Liver (tissue), 9 donors: ENCODE results near the gene HOXD4. TPM values are rescaled to one million over a fixed set of nuclear protein-coding genes. Genes with fewer than 3 reads are reported as not detected.

Experiments used
- DNase-seq: peaks from one replicate; pipeline ENCODE4 v3.0.0-alpha.2; 2017; ENCODE audit warnings: low spot score
- H3K27ac ChIP-seq, 2 donors: one replicate each; pipeline ENCODE4 v1.7.0; 2013; ENCODE audit warnings: inconsistent platforms in 2 of 2, low read length in 2 of 2, control low read depth in 1 of 2, low read depth in 1 of 2, mild to moderate bottlenecking in 1 of 2
- H3K27me3 ChIP-seq, 4 donors: one replicate each; pipeline versions ENCODE4 v1.6.1 to v1.7.0; 2013; ENCODE audit warnings: low read length in 3 of 4, inconsistent platforms in 1 of 4, mild to moderate bottlenecking in 1 of 4, moderate library complexity in 1 of 4; ENCODE audit not compliant: control insufficient read depth in 4 of 4, insufficient read depth in 4 of 4
- H3K36me3 ChIP-seq, 4 donors: one replicate each; pipeline versions ENCODE4 v1.6.1 to v1.7.0; 2013; ENCODE audit warnings: low read length in 3 of 4, mild to moderate bottlenecking in 3 of 4, low read depth in 1 of 4, moderate library complexity in 1 of 4; ENCODE audit not compliant: control insufficient read depth in 4 of 4, insufficient read depth in 3 of 4
- H3K4me1 ChIP-seq, 4 donors: one replicate each; pipeline versions ENCODE4 v1.6.1 to v1.7.0; 2013; ENCODE audit warnings: low read length in 3 of 4, mild to moderate bottlenecking in 3 of 4, moderate library complexity in 1 of 4; ENCODE audit not compliant: control insufficient read depth in 4 of 4, insufficient read depth in 4 of 4
- H3K4me3 ChIP-seq, 3 donors: one replicate each; pipeline versions ENCODE4 v1.6.1 to v1.7.0; 2013; ENCODE audit warnings: low read length in 3 of 3, control low read depth in 1 of 3, low read depth in 1 of 3, mild to moderate bottlenecking in 1 of 3
- H3K9ac ChIP-seq, 2 donors: one replicate each; pipeline ENCODE4 v1.7.0; 2013; ENCODE audit warnings: low read length in 2 of 2, mild to moderate bottlenecking in 2 of 2, moderate library complexity in 2 of 2, control low read depth in 1 of 2, low read depth in 1 of 2
- H3K9me3 ChIP-seq, 4 donors: one replicate each; pipeline versions ENCODE4 v1.6.1 to v1.7.0; 2013; ENCODE audit warnings: low read length in 3 of 4; ENCODE audit not compliant: control insufficient read depth in 4 of 4
- EGR1 ChIP-seq, 2 donors: IDR thresholded peaks; 2 replicates each; pipeline ENCODE4 v1.6.1; 2016 to 2018; ENCODE audit warnings: antibody characterized with exemption in 2 of 2, low read depth in 2 of 2
- FOXA1 ChIP-seq: IDR thresholded peaks from 2 replicates; pipeline ENCODE4 v1.6.1; 2016; ENCODE audit warnings: antibody characterized with exemption
- FOXA2 ChIP-seq: IDR thresholded peaks from 2 replicates; pipeline ENCODE4 v1.6.1; 2016; ENCODE audit warnings: antibody characterized with exemption
- GABPA ChIP-seq, 2 donors: IDR thresholded peaks in 1 of 2; conservative IDR thresholded peaks in 1 of 2; 2 replicates each; pipeline ENCODE4 v1.6.1; 2016; ENCODE audit warnings: antibody characterized with exemption in 2 of 2, mild to moderate bottlenecking in 1 of 2, moderate library complexity in 1 of 2
- HNF4A ChIP-seq, 2 donors: conservative IDR thresholded peaks; 2 replicates each; pipeline ENCODE4 v1.6.1; 2016; ENCODE audit warnings: antibody characterized with exemption in 2 of 2, mild to moderate bottlenecking in 2 of 2
- HNF4G ChIP-seq: IDR thresholded peaks from 2 replicates; pipeline ENCODE4 v1.6.1; 2016; ENCODE audit warnings: antibody characterized with exemption
- JUND ChIP-seq, 2 donors: IDR thresholded peaks; 2 replicates each; pipeline ENCODE4 v1.6.1; 2016; ENCODE audit warnings: antibody characterized with exemption in 2 of 2
- NR2F2 ChIP-seq: IDR thresholded peaks from 2 replicates; pipeline ENCODE4 v1.6.1; 2016; ENCODE audit warnings: antibody characterized with exemption
- RAD21 ChIP-seq, 2 donors: IDR thresholded peaks; 2 replicates each; pipeline ENCODE4 v1.6.1; 2016; ENCODE audit warnings: antibody characterized with exemption in 2 of 2, mild to moderate bottlenecking in 2 of 2
- REST ChIP-seq: IDR thresholded peaks from 2 replicates; pipeline ENCODE4 v1.6.1; 2016; ENCODE audit warnings: antibody characterized with exemption, mild to moderate bottlenecking
- RXRA ChIP-seq, 2 donors: IDR thresholded peaks; 2 replicates each; pipeline ENCODE4 v1.6.1; 2017 to 2018; ENCODE audit warnings: antibody characterized with exemption in 2 of 2, mild to moderate bottlenecking in 1 of 2
- SP1 ChIP-seq: IDR thresholded peaks from 2 replicates; pipeline ENCODE4 v1.6.1; 2018; ENCODE audit warnings: antibody characterized with exemption, mild to moderate bottlenecking
- TAF1 ChIP-seq: conservative IDR thresholded peaks from 2 replicates; pipeline ENCODE4 v1.6.1; 2016; ENCODE audit warnings: antibody characterized with exemption, mild to moderate bottlenecking
- YY1 ChIP-seq: IDR thresholded peaks from 2 replicates; pipeline ENCODE4 v1.6.1; 2016; ENCODE audit warnings: antibody characterized with exemption, mild to moderate bottlenecking
- ZBTB33 ChIP-seq: IDR thresholded peaks from 2 replicates; pipeline ENCODE4 v1.6.1; 2016; ENCODE audit warnings: antibody characterized with exemption
- WGBS: extraction: QIAGEN DNeasy Blood & Tissue Kit; methylation state at CpG from one replicate; pipeline ENCODE4 v1.1.7; 2013; 5-methylcytosine and 5-hydroxymethylcytosine counted together
- polyA plus RNA-seq, 2 donors: library from polyadenylated mRNA; stranded (reverse) in 1 of 2; unstranded in 1 of 2; fragments of 200-250 nt in 1 of 2; fragments of >200 nt in 1 of 2; fragmentation: Nextera tagmentation in 1 of 2; extraction: Ambion mirVana in 1 of 2; gene quantifications; one replicate each; pipeline versions ENCODE4 v1.2.1 to v1.2.3, GENCODE V29; 2013 to 2015
- total RNA-seq, 2 donors: library from RNA; depleted of rRNA; stranded (reverse); fragments of >200 nt; gene quantifications; one replicate each; pipeline ENCODE4 v1.2.3, GENCODE V29; 2014
- TF ChIP-seq, protein P1 (sequence below): fragments of 150-350 bp; IDR thresholded peaks from 2 replicates; pipeline ENCODE4 v1.5.1; 2017; ENCODE audit warnings: improper control_type of control experiment, low read depth, low read length; ENCODE audit not compliant: missing input control
- TF ChIP-seq, protein P2 (sequence below): IDR thresholded peaks from 2 replicates; pipeline ENCODE4 v1.6.1; 2016; ENCODE audit warnings: antibody characterized with exemption
- TF ChIP-seq, protein P3 (sequence below): IDR thresholded peaks from 2 replicates; pipeline ENCODE4 v1.6.1; 2016; ENCODE audit warnings: antibody characterized with exemption
- donor health status: healthy.
- donor health status: healthy.
- donor health status: healthy.
- donor health status: healthy.
- donor health status: healthy.

HOXD4 gene
- total and polyA plus RNA-seq, 4 donors = not detected

GRCh38 chr2:176184749-176185148, 33.4 kb downstream of the HOXD4 start:
- H3K27me3 ChIP-seq = peaks cover 4 to 22% (median 7%) of the 10 kb centered on the region in 4 donors

More at GRCh38 chr2:176184749-176185148, 33.4 kb downstream of the HOXD4 start:
- DNase-seq = no peak
- Histone ChIP-seq H3K27ac (no peak overlapping the region), H3K9ac (no peak overlapping the region), H3K9me3 (no peaks in the 10 kb centered on the region), H3K36me3 (no peaks in the 10 kb centered on the region), H3K4me1 (peaks cover 17 to 24% (median 23%) of the 10 kb centered on the region in 4 donors), H3K4me3 (no peak overlapping the region)
- TF ChIP-seq ZBTB33 (no peak), RXRA (IDR thresholded peaks at IDR 0.05) (no peak), REST (no peak), NR2F2 (no peak), EGR1 (IDR thresholded peaks at IDR 0.05; ENCODE audit: low read depth in 2 of 2) (no peak), FOXA1 (no peak), HNF4G (no peak), TAF1 (no peak), FOXA2 (no peak), SP1 (no peak), RAD21 (IDR thresholded peaks at IDR 0.05) (no peak), YY1 (no peak), GABPA (IDR thresholded peaks at IDR 0.05 in 1 of 2, conservative IDR thresholded peaks at IDR 0.05 in 1 of 2) (no peak), HNF4A (conservative IDR thresholded peaks at IDR 0.05) (no peak), JUND (IDR thresholded peaks at IDR 0.05) (no peak)
- TF ChIP-seq, protein P1, sequence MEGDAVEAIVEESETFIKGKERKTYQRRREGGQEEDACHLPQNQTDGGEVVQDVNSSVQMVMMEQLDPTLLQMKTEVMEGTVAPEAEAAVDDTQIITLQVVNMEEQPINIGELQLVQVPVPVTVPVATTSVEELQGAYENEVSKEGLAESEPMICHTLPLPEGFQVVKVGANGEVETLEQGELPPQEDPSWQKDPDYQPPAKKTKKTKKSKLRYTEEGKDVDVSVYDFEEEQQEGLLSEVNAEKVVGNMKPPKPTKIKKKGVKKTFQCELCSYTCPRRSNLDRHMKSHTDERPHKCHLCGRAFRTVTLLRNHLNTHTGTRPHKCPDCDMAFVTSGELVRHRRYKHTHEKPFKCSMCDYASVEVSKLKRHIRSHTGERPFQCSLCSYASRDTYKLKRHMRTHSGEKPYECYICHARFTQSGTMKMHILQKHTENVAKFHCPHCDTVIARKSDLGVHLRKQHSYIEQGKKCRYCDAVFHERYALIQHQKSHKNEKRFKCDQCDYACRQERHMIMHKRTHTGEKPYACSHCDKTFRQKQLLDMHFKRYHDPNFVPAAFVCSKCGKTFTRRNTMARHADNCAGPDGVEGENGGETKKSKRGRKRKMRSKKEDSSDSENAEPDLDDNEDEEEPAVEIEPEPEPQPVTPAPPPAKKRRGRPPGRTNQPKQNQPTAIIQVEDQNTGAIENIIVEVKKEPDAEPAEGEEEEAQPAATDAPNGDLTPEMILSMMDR = no peak
- TF ChIP-seq, protein P2, sequence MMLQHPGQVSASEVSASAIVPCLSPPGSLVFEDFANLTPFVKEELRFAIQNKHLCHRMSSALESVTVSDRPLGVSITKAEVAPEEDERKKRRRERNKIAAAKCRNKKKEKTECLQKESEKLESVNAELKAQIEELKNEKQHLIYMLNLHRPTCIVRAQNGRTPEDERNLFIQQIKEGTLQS = no peak
- TF ChIP-seq, protein P3, sequence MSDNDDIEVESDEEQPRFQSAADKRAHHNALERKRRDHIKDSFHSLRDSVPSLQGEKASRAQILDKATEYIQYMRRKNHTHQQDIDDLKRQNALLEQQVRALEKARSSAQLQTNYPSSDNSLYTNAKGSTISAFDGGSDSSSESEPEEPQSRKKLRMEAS = no peak
- 51% methylated on average over 2 of the region's 2 CpGs for WGBS
